Fibroblast of lung (primary cell): ENCODE data around the gene ETFRF1. TPM values are rescaled to one million over a fixed set of nuclear protein-coding genes. Genes with fewer than 3 reads are reported as not detected.

Source experiments
- DNase-seq, 2 donors: peaks; one replicate each; pipeline versions ENCODE4 v3.0.0 to v3.0.0-alpha.2; 2010; ENCODE audit warnings: low read depth in 2 of 2
- H2AFZ ChIP-seq: 2 replicates; pipeline ENCODE4 v1.5.1; 2012; ENCODE audit warnings: low read length, control low read depth, inconsistent platforms
- H3K27ac ChIP-seq: 2 replicates; pipeline ENCODE4 v1.5.1; 2011; ENCODE audit warnings: low read length, control low read depth; ENCODE audit not compliant: insufficient read depth
- H3K27me3 ChIP-seq: 2 replicates; pipeline ENCODE4 v1.5.1; 2011; ENCODE audit warnings: mild to moderate bottlenecking, low read length; ENCODE audit not compliant: control insufficient read depth, insufficient read depth
- H3K36me3 ChIP-seq: 2 replicates; pipeline ENCODE4 v1.5.1; 2011; ENCODE audit warnings: low read length; ENCODE audit not compliant: control insufficient read depth, insufficient read depth
- H3K4me1 ChIP-seq: 2 replicates; pipeline ENCODE4 v1.5.1; 2011; ENCODE audit warnings: low read length; ENCODE audit not compliant: control insufficient read depth, insufficient read depth; ENCODE audit errors: extremely low read depth
- H3K4me2 ChIP-seq: 2 replicates; pipeline ENCODE4 v1.5.1; 2011; ENCODE audit warnings: low read length, control low read depth; ENCODE audit not compliant: insufficient read depth; ENCODE audit errors: extremely low read depth
- H3K4me3 ChIP-seq, 4 experiments: fragments of 200-600 bp in 1 of 4; sonication (generic) in 1 of 4; replicated peaks in 1 of 4; 2 replicates each; pipeline ENCODE4 v1.5.1; 2011 to 2016; ENCODE audit warnings: low read length in 4 of 4, low read depth in 3 of 4, mild to moderate bottlenecking in 3 of 4, control low read depth in 2 of 4, inconsistent platforms in 1 of 4, mixed read lengths in 1 of 4; ENCODE audit not compliant: insufficient read depth in 1 of 4; ENCODE audit errors: control extremely low read depth in 1 of 4
- H3K79me2 ChIP-seq: 2 replicates; pipeline ENCODE4 v1.5.1; 2012; ENCODE audit warnings: mild to moderate bottlenecking, low read length, inconsistent platforms; ENCODE audit not compliant: control insufficient read depth, insufficient read depth
- H3K9ac ChIP-seq: 2 replicates; pipeline ENCODE4 v1.5.1; 2011; ENCODE audit warnings: mild to moderate bottlenecking, low read length, control low read depth; ENCODE audit not compliant: insufficient read depth
- H3K9me3 ChIP-seq: 2 replicates; pipeline ENCODE4 v1.5.1; 2012; ENCODE audit warnings: low read depth, low read length; ENCODE audit not compliant: control insufficient read depth, insufficient read depth
- H4K20me1 ChIP-seq: 2 replicates; pipeline ENCODE4 v1.5.1; 2011; ENCODE audit warnings: low read length; ENCODE audit not compliant: control insufficient read depth, insufficient read depth; ENCODE audit errors: extremely low read depth
- EZH2 ChIP-seq: IDR thresholded peaks from 2 replicates; pipeline ENCODE4 v1.5.1; 2012; ENCODE audit warnings: low read length, control low read depth, mild to moderate bottlenecking; ENCODE audit errors: missing control alignments
- polyA plus RNA-seq, 2 donors: library from polyadenylated mRNA; depleted of rRNA in 1 of 2; stranded (reverse) in 1 of 2; unstranded in 1 of 2; fragments of >200 nt; gene quantifications; 2 replicates each; pipeline ENCODE4 v1.2.1, GENCODE V29; 2011 to 2012; ENCODE audit warnings: missing spikeins in 1 of 2
- total RNA-seq: library from RNA; depleted of rRNA; stranded (reverse); fragments of >200 nt; gene quantifications from 2 replicates; pipeline ENCODE4 v1.2.1, GENCODE V29; 2014
- TF ChIP-seq, protein P1 (sequence below), 2 donors: IDR thresholded peaks in 1 of 2; conservative IDR thresholded peaks in 1 of 2; 1 replicate in 1 of 2; 2 replicates in 1 of 2; pipeline ENCODE4 v1.5.1; 2011 to 2012; ENCODE audit warnings: low read length in 2 of 2, control low read depth in 1 of 2, inconsistent platforms in 1 of 2, low read depth in 1 of 2, mild to moderate bottlenecking in 1 of 2

ETFRF1 gene
- total and polyA plus RNA-seq, 2 donors (not counting 1 experiment from before 2014, with no cell fraction given), result 17.3 to 28.0 TPM

DNA sequence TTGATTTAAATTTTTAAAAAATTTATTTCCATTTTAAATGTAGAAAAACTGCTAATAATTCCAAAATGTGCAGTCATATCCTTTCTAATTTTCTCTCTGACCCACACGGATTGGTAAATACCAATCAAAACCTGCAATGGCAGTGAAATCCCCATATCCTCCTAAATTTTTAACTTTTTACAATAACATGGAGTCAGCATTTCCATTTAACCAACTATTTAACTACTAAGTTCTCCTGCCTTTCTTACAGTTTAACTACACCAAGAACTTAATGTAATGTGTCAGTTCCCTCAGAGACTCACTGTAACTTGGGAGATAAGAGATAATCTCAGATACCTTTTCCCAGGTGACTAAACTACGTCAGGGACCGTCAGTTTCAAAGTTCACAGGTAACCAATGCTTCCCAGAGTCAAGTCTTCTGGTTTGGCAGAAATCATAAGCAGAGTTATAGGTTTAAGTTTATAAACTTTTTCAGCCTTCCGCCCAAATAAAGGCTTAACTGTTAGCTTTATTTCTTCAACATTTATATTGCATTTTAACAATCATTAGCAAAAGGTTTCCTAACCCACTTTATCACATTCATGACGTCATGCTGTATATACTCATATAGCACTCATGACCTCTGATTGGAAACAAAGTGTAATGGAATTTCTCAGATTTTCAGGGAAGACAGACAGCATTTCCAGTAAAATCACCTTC is 48.1 kb downstream of the ETFRF1 start:
- Histone ChIP-seq H3K4me1 (peaks cover 5% of the 10 kb centered on the region), H3K9ac (no peak overlapping the region), H3K4me3 (no peak overlapping the region), H3K4me2 (no peak overlapping the region), H2AFZ (no peak overlapping the region), H3K79me2 (peaks cover 26% of the 10 kb centered on the region), H3K27me3 (no peaks in the 10 kb centered on the region), H4K20me1 (no peaks in the 10 kb centered on the region), H3K9me3 (no peaks in the 10 kb centered on the region), H3K36me3 (no peaks in the 10 kb centered on the region), H3K27ac (no peak overlapping the region)
- peak; percentile 28 to 33 for DNase-seq
- TF ChIP-seq EZH2, result no peak
- TF ChIP-seq, protein P1, sequence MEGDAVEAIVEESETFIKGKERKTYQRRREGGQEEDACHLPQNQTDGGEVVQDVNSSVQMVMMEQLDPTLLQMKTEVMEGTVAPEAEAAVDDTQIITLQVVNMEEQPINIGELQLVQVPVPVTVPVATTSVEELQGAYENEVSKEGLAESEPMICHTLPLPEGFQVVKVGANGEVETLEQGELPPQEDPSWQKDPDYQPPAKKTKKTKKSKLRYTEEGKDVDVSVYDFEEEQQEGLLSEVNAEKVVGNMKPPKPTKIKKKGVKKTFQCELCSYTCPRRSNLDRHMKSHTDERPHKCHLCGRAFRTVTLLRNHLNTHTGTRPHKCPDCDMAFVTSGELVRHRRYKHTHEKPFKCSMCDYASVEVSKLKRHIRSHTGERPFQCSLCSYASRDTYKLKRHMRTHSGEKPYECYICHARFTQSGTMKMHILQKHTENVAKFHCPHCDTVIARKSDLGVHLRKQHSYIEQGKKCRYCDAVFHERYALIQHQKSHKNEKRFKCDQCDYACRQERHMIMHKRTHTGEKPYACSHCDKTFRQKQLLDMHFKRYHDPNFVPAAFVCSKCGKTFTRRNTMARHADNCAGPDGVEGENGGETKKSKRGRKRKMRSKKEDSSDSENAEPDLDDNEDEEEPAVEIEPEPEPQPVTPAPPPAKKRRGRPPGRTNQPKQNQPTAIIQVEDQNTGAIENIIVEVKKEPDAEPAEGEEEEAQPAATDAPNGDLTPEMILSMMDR (conservative IDR thresholded peaks at IDR 0.05 in 1 of 2, IDR thresholded peaks at IDR 0.05 in 1 of 2; ENCODE audit: low read depth in 1 of 2, low read length in 2 of 2), result no peak

DNA sequence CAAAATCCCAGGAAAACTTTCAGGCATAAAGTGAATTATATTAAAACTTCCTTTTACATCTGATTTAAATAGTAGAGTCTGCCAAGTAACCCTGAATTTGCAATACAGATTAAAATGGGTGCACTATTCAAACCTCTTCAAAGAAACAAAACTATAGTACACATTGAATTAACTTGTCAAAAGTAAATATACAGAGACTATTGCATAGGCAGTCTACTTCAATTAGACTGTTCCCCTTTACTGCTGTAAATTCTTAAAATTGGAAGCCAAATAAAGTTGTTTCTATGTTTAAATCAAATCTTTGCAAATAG is 48.6 kb downstream of the ETFRF1 start:
- TF ChIP-seq, protein P1 (conservative IDR thresholded peaks at IDR 0.05 in 1 of 2, IDR thresholded peaks at IDR 0.05 in 1 of 2; ENCODE audit: low read depth in 1 of 2, low read length in 2 of 2), result no peak
- TF ChIP-seq EZH2, result no peak
- H3K4me3 ChIP-seq, result no peak overlapping the region
- H3K36me3 ChIP-seq, result no peaks in the 10 kb centered on the region

DNA sequence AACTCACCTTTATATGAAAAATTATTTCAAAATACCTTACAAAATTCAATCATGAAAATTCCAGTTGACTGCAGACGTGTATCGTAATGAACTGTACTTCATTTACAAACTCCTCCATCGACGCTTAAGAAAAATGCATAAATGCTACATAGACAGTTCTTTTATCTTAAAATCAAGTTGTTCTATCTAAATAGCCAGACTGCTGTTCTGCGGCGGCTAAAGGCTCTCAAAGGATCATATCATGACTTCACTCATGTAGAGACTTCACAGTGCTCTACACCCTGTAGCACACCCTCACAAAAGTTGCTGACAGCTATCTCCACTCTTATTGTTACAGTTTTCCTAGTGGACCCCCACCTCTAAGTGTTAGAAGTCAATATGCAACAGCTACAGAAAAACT is 50.5 kb downstream of the ETFRF1 start:
- H3K9ac ChIP-seq, result no peak overlapping the region
- no peaks in the 10 kb centered on the region for H4K20me1 ChIP-seq
- no peak overlapping the region for H3K4me3 ChIP-seq
- H3K27me3 ChIP-seq, result no peaks in the 10 kb centered on the region
- peaks cover 5% of the 10 kb centered on the region for H3K4me1 ChIP-seq
- no peak overlapping the region for H3K27ac ChIP-seq
- H3K9me3 ChIP-seq, result no peaks in the 10 kb centered on the region
- no peak overlapping the region for H3K4me2 ChIP-seq
- DNase-seq, result no peak
- H3K79me2 ChIP-seq, result peaks cover 43% of the 10 kb centered on the region
- no peak for TF ChIP-seq EZH2
- TF ChIP-seq, protein P1 (conservative IDR thresholded peaks at IDR 0.05 in 1 of 2, IDR thresholded peaks at IDR 0.05 in 1 of 2; ENCODE audit: low read depth in 1 of 2, low read length in 2 of 2), result no peak
- no peaks in the 10 kb centered on the region for H3K36me3 ChIP-seq
- no peak overlapping the region for H2AFZ ChIP-seq

More for the DNA sequence above, 48.6 kb downstream of the ETFRF1 start:
- H4K20me1 ChIP-seq, result no peaks in the 10 kb centered on the region
- no peak overlapping the region for H3K9ac ChIP-seq
- H2AFZ ChIP-seq, result no peak overlapping the region
- no peak overlapping the region for H3K27ac ChIP-seq
- peaks cover 5% of the 10 kb centered on the region for H3K4me1 ChIP-seq
- H3K27me3 ChIP-seq, result no peaks in the 10 kb centered on the region
- H3K79me2 ChIP-seq, result peaks cover 31% of the 10 kb centered on the region
- no peak for DNase-seq
- H3K4me2 ChIP-seq, result no peak overlapping the region
- no peaks in the 10 kb centered on the region for H3K9me3 ChIP-seq
